NT2/D1 (cell line): ENCODE data around the gene MYO7A.

ENCODE experiments used
- DNase-seq: peaks from one replicate; pipeline ENCODE4 v3.0.0-alpha.2; 2011; ENCODE audit warnings: low read depth, low spot score
- H3K27me3 ChIP-seq: 2 replicates; pipeline ENCODE4 v1.6.0; 2011; ENCODE audit warnings: mild to moderate bottlenecking; ENCODE audit not compliant: insufficient read length, insufficient read depth
- H3K36me3 ChIP-seq: 2 replicates; pipeline ENCODE4 v1.6.1; 2011; ENCODE audit warnings: mild to moderate bottlenecking, low read length, mixed read lengths; ENCODE audit not compliant: insufficient read depth, insufficient read length
- H3K4me1 ChIP-seq: 2 replicates; pipeline ENCODE4 v1.5.1; 2011; ENCODE audit not compliant: insufficient read depth, insufficient read length
- H3K4me3 ChIP-seq: 2 replicates; pipeline ENCODE4 v1.5.1; 2011; ENCODE audit warnings: low read depth; ENCODE audit not compliant: insufficient read length
- H3K9ac ChIP-seq: 2 replicates; pipeline ENCODE4 v1.6.0; 2011; ENCODE audit warnings: low read depth; ENCODE audit not compliant: insufficient read length
- H3K9me3 ChIP-seq: 2 replicates; pipeline ENCODE4 v1.5.1; 2011; ENCODE audit warnings: mild to moderate bottlenecking, low read length; ENCODE audit not compliant: insufficient read depth
- SUZ12 ChIP-seq: IDR thresholded peaks from 2 replicates; pipeline ENCODE4 v1.6.1; 2011; ENCODE audit not compliant: insufficient read length, insufficient read depth; ENCODE audit errors: extremely low read depth
- YY1 ChIP-seq: IDR thresholded peaks from 2 replicates; pipeline ENCODE4 v1.6.1; 2011; ENCODE audit not compliant: insufficient read length, insufficient read depth
- ZNF274 ChIP-seq: IDR thresholded peaks from 2 replicates; pipeline ENCODE4 v1.6.1; 2011; ENCODE audit warnings: mild to moderate bottlenecking, low read depth, low read length

The MYO7A gene

DNA sequence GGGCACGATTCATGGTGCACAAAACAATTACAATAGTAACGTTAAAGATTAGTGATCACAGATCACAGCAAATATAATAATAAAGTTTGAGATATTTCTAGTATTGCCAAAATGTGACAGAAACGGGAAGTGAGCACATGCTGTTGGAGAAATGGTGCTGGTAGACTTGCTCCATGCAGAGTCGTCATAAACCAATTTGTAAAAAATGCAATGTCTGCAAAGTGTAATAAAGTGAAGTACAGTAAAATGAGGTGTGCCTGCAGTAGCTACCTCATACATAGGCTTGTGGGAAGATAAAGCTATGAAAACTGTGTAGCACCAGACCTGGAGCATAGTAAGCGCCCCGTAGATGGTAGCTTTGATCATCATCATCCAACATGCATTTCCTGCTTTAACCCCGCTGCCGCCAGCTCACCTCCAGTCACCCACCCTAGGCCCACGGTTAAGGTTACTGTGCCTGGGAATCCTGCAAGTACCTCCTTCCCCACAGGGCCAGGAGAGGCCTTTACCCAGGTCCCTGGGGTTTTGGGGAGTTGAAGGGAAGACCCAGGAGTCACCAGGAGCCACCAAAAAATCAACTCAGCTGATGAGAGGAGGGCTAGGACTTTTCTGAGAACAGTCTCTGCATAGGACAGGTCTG, 59.2 kb downstream of the MYO7A start:
- Histone ChIP-seq H3K9ac (no peak overlapping the region), H3K36me3 (no peaks in the 10 kb centered on the region), H3K4me3 (no peak overlapping the region), H3K27me3 (no peaks in the 10 kb centered on the region), H3K4me1 (peaks cover 7% of the 10 kb centered on the region), H3K9me3 (no peaks in the 10 kb centered on the region)
- no peak for TF ChIP-seq SUZ12
- TF ChIP-seq YY1: no peak
- TF ChIP-seq ZNF274: no peak
- no peak for DNase-seq

DNA sequence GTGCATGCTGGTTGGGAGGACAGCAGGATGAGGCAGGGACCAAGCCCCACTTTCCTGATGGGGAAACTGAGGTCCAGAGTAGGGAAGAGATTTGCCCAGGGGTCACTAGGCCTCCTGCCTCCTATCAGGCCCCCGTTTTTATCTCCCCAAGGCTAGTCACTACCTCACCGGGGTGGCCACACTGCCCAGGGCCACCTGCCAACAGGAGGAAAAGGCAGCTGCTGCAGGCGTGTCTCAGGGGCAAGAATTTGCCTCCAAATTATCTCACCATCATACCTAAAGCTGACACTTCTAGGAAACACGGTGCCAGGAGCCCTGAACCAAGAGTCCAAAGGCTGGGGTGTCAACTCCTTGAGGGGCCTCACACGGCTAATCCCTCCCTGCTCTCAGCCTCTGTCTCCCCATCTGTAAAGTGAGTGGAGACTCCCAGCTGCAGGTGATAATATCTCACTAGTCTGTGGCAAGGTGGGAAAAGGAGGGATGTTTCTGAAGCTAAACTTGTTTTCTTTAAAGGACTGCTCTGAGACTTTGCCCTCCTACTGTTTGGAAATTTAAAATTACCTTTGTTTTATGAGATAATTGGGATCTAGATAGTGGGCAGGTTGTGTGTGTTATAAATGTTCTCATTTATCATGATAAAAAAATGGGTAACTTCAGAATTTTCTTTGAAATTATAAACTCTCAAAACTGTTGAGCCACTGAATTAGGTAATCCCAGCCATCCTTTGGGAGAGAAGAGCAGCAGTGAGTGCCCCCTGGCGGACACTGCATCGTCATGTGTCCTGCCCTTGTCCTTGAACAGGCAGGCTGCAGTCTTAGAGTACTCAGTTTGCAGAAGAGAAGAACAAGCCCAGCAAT, 60.0 kb downstream of the MYO7A start:
- H3K27me3 ChIP-seq: no peaks in the 10 kb centered on the region
- TF ChIP-seq ZNF274: no peak
- TF ChIP-seq SUZ12: no peak
- no peak for TF ChIP-seq YY1
- peak; percentile 74 for DNase-seq
- peaks cover 7% of the 10 kb centered on the region for H3K4me1 ChIP-seq
- H3K9ac ChIP-seq: no peak overlapping the region
- H3K36me3 ChIP-seq: no peaks in the 10 kb centered on the region
- no peaks in the 10 kb centered on the region for H3K9me3 ChIP-seq
- no peak overlapping the region for H3K4me3 ChIP-seq

DNA sequence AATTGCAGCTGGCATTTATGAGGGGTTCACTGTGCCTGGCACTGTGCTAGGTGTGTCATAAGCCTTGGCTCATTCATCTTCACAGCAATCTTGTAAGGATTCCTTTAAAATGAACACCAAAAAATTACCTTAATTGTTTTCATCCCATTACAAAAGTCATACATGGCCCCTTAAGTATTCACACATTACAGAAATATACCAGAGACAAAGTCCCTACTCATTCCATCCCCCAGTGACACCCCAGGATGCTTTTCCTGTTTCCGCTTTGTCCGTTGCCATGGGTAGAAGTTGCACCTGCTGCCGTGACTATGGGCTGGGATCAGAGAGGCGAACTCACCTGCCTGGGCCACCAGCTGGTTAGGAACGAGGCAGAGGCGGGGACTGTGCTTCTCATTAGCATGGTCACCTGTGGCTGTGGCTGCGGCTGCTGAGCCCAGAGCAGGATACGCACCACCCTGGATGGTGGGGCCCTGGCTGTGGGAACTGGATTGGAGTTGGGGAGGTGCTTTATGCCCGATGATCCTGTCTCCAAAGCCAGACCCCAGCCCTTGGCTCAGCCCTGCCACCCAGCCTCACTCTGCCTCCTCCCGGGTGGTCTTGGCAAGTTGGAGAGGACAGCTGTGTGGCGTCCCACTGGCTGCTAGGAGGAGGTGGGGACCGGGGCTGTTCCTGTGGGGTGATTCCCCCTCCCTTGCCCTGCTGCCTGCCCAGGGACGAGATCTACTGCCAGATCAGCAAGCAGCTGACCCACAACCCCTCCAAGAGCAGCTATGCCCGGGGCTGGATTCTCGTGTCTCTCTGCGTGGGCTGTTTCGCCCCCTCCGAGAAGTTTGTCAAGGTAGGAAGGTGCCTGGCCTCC, 60.8 kb downstream of the MYO7A start:
- H3K27me3 ChIP-seq: no peaks in the 10 kb centered on the region
- no peak for TF ChIP-seq YY1
- TF ChIP-seq SUZ12: no peak
- TF ChIP-seq ZNF274: no peak
- H3K4me3 ChIP-seq: no peak overlapping the region
- H3K4me1 ChIP-seq: peaks cover 7% of the 10 kb centered on the region
- no peak for DNase-seq
- H3K9ac ChIP-seq: no peak overlapping the region
- no peaks in the 10 kb centered on the region for H3K9me3 ChIP-seq
- no peaks in the 10 kb centered on the region for H3K36me3 ChIP-seq

DNA sequence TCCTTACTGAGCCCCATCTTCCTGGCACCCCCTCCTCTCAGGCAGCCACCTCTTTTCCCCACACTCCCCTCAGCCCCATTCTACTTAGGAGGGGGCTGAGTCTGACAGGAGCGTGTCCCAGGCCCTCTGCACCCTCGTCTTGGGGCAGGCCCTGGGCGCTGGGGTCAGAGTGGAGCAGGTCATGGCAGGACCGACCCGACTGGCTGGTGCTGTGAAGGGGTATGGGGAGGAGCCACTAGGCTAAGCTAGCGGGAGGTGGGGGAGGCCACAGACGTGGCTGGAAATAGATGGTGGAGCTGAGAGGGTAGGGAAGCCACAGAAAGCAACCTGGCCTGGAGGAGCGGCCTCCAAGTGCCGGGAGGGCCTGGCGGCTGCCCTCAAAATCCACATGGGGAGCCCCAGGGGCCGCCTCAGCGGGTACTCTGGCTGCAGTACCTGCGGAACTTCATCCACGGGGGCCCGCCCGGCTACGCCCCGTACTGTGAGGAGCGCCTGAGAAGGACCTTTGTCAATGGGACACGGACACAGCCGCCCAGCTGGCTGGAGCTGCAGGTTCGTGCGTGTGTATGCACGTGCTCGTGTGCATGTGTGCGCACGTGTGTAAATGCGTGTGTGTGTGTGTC, 61.7 kb downstream of the MYO7A start:
- Histone ChIP-seq H3K9me3 (no peaks in the 10 kb centered on the region), H3K4me1 (peaks cover 7% of the 10 kb centered on the region), H3K36me3 (no peaks in the 10 kb centered on the region), H3K9ac (no peak overlapping the region), H3K27me3 (no peaks in the 10 kb centered on the region), H3K4me3 (no peak overlapping the region)
- no peak for DNase-seq
- TF ChIP-seq YY1: no peak
- TF ChIP-seq SUZ12: no peak
- TF ChIP-seq ZNF274: no peak

DNA sequence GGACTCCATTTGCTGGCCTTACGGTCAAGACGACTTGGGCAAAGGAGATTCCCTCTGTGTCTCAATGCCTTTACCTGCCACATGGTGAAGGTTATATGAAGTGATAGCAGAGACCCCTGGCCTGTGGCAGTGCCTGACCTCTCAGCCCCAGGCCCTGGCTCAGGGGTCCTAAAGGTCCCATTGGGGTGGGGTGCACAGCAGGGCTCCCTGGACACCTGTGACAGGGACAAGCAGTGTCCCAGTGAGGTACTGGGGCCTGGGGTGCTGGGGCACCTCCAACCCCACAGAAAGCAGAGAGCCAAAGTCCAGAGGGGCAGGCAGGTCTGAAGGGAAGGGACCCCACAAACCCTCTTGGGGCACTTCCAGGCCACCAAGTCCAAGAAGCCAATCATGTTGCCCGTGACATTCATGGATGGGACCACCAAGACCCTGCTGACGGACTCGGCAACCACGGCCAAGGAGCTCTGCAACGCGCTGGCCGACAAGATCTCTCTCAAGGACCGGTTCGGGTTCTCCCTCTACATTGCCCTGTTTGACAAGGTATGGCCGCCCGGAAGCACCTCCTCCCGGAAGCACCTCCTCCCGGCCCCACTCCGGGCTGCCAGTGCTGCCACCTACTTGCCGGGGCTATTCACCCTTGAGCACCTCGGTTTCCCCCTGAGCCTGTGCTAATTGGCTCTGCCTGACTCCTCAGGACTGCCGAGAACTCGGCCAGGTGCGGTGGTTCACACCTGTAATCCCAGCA, 62.5 kb downstream of the MYO7A start:
- no peak overlapping the region for H3K9ac ChIP-seq
- DNase-seq: no peak
- H3K9me3 ChIP-seq: no peaks in the 10 kb centered on the region
- H3K4me1 ChIP-seq: peaks cover 7% of the 10 kb centered on the region
- H3K36me3 ChIP-seq: no peaks in the 10 kb centered on the region
- no peaks in the 10 kb centered on the region for H3K27me3 ChIP-seq
- TF ChIP-seq SUZ12 (no peak), YY1 (no peak), ZNF274 (no peak)
- H3K4me3 ChIP-seq: no peak overlapping the region

DNA sequence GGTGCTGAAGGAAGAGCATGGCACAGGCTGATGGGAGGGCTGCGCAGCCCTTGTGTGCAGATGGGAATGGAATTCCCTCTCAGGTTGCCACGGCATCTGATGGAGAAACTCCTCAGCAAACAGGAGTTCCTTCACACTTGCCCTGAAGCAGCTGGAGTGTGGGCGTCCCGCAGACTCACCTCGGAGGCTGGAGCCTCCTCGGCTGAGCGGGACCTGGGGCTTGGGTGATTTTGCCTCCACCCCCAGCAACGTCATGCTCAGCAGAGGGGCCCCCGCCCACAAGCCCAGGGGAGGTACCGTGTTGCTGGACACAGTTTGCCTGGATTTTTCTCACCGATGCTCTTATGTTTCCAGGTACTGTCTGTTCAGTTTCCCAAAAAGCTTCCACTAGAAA, 63.4 kb downstream of the MYO7A start:
- peaks cover 7% of the 10 kb centered on the region for H3K4me1 ChIP-seq
- H3K9ac ChIP-seq: peak overlapping the region; percentile 56
- H3K27me3 ChIP-seq: no peaks in the 10 kb centered on the region
- no peaks in the 10 kb centered on the region for H3K36me3 ChIP-seq
- DNase-seq: no peak
- no peaks in the 10 kb centered on the region for H3K9me3 ChIP-seq
- no peak overlapping the region for H3K4me3 ChIP-seq
- TF ChIP-seq YY1: no peak
- TF ChIP-seq ZNF274: no peak
- TF ChIP-seq SUZ12: no peak
